RWPE2 (cell line): ENCODE data around the gene NRGN.

ENCODE experiments used
- ATAC-seq: fragments of 200-7000 bp; cut with Tn5 transposase; 3 replicates; pipeline ENCODE4 v1.9.1; 2021; ENCODE audit warnings: low read depth
- DNase-seq: peaks from one replicate; pipeline ENCODE4 v3.0.0-alpha.2; 2020; ENCODE audit warnings: low spot score
- H3K27ac ChIP-seq: fragments of 450-650 bp; 2 replicates; pipeline ENCODE4 v1.5.1; 2017; ENCODE audit warnings: mild to moderate bottlenecking; ENCODE audit not compliant: poor library complexity, severe bottlenecking
- H3K27me3 ChIP-seq: fragments of 250-450 bp; sonication (Bioruptor Pico); 2 replicates; pipeline ENCODE4 v1.5.1; 2021; ENCODE audit warnings: mild to moderate bottlenecking, moderate library complexity; ENCODE audit not compliant: insufficient read depth, poor library complexity, severe bottlenecking
- H3K36me3 ChIP-seq: fragments of 250-450 bp; sonication (Bioruptor Pico); 2 replicates; pipeline ENCODE4 v1.5.1; 2020; ENCODE audit warnings: low read depth, mild to moderate bottlenecking, moderate library complexity
- H3K4me1 ChIP-seq: fragments of 250-450 bp; sonication (Bioruptor Pico); 2 replicates; pipeline ENCODE4 v1.5.1; 2021; ENCODE audit warnings: mild to moderate bottlenecking, moderate library complexity; ENCODE audit not compliant: insufficient read depth, poor library complexity, severe bottlenecking
- H3K4me3 ChIP-seq: fragments of 250-450 bp; sonication (Bioruptor Pico); 2 replicates; pipeline ENCODE4 v1.5.1; 2021; ENCODE audit warnings: mild to moderate bottlenecking, moderate library complexity; ENCODE audit not compliant: severe bottlenecking
- H3K9me3 ChIP-seq: fragments of 250-450 bp; sonication (Bioruptor Pico); 2 replicates; pipeline ENCODE4 v1.5.1; 2021; ENCODE audit warnings: mild to moderate bottlenecking, moderate library complexity; ENCODE audit not compliant: severe bottlenecking
- TF ChIP-seq, protein P1 (sequence below): fragments of 450-650 bp; IDR thresholded peaks from one replicate; pipeline ENCODE4 v1.5.1; 2017; ENCODE audit warnings: mild to moderate bottlenecking, moderate library complexity; ENCODE audit not compliant: poor library complexity, severe bottlenecking

The NRGN gene

DNA sequence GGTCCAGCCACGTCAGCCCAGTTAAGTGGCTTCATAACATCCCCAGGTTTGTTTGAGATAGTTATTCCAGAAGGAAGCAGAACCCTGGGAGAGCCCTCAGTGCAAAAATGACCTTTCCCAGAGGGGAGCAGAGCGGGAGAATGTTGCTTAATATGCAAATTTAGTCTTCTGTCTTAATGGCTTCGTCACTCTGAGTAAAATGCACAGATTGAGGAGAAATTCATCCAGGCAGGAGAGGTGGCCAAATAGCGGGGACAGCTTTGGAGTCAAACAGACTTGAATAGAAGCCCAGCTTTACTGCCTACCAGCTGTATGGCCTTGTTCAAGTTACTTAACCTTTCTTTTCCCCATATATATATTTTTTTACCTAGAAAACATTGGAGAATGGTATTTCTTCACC, 12.3 kb upstream of the NRGN start:
- Histone ChIP-seq H3K27ac (no peak overlapping the region), H3K27me3 (no peaks in the 10 kb centered on the region), H3K4me3 (no peak overlapping the region), H3K4me1 (peaks cover 11% of the 10 kb centered on the region), H3K9me3 (no peaks in the 10 kb centered on the region), H3K36me3 (no peaks in the 10 kb centered on the region)
- DNase-seq (no peak), ATAC-seq (no peak)
- TF ChIP-seq, protein P1, sequence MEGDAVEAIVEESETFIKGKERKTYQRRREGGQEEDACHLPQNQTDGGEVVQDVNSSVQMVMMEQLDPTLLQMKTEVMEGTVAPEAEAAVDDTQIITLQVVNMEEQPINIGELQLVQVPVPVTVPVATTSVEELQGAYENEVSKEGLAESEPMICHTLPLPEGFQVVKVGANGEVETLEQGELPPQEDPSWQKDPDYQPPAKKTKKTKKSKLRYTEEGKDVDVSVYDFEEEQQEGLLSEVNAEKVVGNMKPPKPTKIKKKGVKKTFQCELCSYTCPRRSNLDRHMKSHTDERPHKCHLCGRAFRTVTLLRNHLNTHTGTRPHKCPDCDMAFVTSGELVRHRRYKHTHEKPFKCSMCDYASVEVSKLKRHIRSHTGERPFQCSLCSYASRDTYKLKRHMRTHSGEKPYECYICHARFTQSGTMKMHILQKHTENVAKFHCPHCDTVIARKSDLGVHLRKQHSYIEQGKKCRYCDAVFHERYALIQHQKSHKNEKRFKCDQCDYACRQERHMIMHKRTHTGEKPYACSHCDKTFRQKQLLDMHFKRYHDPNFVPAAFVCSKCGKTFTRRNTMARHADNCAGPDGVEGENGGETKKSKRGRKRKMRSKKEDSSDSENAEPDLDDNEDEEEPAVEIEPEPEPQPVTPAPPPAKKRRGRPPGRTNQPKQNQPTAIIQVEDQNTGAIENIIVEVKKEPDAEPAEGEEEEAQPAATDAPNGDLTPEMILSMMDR: no peak

DNA sequence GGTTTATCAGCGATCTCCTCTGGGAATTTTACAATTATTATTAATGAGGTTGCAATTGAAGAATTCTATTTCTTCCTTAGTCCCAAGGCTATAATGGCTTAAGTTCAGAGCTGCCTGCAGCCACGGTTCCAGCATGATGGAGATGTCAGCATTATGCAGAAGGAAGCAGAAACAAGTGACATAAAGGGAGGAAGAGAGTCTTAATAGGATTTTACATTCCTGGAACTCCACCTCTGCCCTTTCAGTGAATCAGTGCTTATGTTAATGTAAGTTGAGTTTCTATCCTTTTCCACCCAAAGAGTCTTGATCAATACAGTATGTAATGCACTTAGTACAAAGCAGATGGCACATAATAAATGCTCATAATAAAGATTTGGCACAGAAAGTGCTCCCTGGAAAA, 11.6 kb upstream of the NRGN start:
- Histone ChIP-seq H3K4me3 (no peak overlapping the region), H3K9me3 (no peaks in the 10 kb centered on the region), H3K36me3 (no peaks in the 10 kb centered on the region), H3K4me1 (peaks cover 11% of the 10 kb centered on the region), H3K27ac (no peak overlapping the region), H3K27me3 (no peaks in the 10 kb centered on the region)
- ATAC-seq (no peak), DNase-seq (no peak)
- TF ChIP-seq, protein P1: no peak

DNA sequence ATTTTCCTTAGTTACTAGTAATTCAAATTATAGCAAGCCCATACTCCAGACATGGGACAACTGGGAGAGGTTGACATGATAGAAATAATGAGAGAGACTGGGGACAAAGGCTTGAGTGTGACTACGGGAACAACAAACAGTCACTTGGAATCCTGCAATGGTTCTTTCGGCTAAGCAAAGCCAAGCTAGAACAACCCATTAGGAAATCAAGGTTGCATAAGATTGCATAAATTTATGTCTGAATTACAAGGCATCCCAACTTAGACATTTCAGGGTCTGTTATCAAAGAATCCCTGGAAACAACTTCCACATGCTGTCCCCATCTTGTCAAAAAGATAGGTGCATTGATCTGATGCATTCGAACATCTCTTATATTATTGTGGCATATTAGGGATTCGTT, 10.2 kb upstream of the NRGN start:
- no peak overlapping the region for H3K4me3 ChIP-seq
- peaks cover 11% of the 10 kb centered on the region for H3K4me1 ChIP-seq
- H3K36me3 ChIP-seq: no peaks in the 10 kb centered on the region
- H3K27ac ChIP-seq: no peak overlapping the region
- DNase-seq (no peak), ATAC-seq (no peak)
- H3K9me3 ChIP-seq: no peaks in the 10 kb centered on the region
- TF ChIP-seq, protein P1: no peak
- no peaks in the 10 kb centered on the region for H3K27me3 ChIP-seq

DNA sequence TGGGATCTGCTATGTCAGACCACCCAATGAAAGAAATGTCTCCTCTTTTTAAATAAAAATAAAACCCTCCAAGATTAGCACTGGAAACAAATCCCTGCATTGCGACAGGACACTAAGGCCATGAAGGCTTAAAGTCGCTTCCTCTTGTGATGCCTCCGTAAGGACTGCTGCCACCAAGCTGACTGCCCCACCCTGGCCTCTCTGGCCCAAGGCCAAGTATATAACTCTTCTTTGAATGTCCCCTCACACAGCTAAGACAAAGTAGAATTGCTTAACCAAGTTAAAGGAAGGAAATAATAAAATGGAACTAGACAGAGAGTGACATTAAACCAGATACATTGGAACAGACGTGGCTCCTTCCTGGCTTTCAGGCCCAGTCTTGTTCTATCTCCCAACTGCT, 7.5 kb upstream of the NRGN start:
- DNase-seq (no peak), ATAC-seq (no peak)
- no peak overlapping the region for H3K4me3 ChIP-seq
- TF ChIP-seq, protein P1: no peak
- no peaks in the 10 kb centered on the region for H3K4me1 ChIP-seq
- no peaks in the 10 kb centered on the region for H3K27me3 ChIP-seq
- no peaks in the 10 kb centered on the region for H3K9me3 ChIP-seq
- H3K27ac ChIP-seq: no peak overlapping the region
- H3K36me3 ChIP-seq: no peaks in the 10 kb centered on the region

DNA sequence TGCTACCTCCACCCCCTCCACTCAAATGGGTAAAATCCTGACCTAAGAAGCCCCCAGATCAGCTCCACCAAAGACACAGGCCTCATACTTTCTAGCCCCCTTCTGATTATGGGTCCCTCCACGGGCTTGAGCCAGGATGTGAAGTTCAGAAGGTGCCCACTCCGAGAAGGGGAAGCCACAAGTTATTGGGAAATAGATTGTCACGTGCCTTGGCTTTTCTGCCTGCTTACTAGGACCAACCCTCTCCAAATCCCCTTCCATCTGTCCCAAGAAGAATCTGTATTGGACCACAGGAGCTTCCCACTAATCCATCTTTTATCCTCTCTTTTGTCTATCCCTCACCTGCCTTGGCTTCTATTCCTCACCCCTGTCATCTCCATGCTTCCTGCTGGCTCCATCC, 3.0 kb upstream of the NRGN start:
- Histone ChIP-seq H3K4me3 (no peak overlapping the region), H3K27me3 (no peaks in the 10 kb centered on the region), H3K9me3 (no peaks in the 10 kb centered on the region), H3K36me3 (no peaks in the 10 kb centered on the region), H3K4me1 (peaks cover 4% of the 10 kb centered on the region), H3K27ac (no peak overlapping the region)
- TF ChIP-seq, protein P1: no peak
- DNase-seq (no peak), ATAC-seq (no peak)
